RKO (cell line): ENCODE measurements around the gene HOXD3.

Experiments
- DNase-seq: peaks from one replicate; pipeline ENCODE4 v3.0.0-alpha.2; 2016; ENCODE audit warnings: low spot score

Gene HOXD3

DNA sequence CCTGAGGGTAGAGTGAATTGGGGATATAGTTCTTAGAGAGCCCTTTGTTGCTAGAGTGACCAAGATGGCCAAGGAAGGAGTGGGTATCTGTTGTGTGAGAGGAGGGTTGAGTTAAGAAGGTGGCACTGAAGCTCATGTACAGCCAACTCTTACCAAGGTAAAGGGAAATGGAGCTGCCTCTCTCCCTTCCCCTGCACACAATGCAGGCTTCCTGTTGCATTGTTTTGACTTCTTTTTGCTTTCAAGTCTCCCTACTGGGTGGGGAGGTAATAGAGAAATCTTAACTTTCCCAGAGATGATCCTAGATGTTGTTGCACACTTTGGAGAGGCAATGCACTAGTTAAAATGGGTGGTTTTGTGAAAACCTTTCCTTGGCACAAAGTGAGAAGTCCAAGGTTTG lies 55.2 kb downstream of the HOXD3 start:
- no peak for DNase-seq

DNA sequence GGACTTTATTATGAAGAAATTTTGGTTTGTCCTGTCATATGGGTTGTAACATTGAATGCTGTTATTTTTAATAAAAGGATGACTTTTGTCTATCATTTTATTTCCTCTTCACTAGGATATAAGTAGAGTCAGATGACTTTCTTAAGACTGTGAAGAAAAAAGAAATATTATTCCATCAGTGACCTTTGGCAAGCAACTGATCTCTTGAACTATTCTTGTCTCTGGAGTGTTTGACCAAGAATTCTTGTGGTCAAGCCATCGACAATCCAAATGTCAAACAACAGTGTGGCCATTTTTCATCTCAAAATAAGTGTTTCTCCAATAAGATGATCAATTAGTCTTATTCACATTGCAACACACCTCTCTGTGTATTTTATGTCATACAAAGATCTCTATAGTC lies 56.3 kb downstream of the HOXD3 start:
- no peak for DNase-seq
